HEK293 (cell line): ENCODE data around the gene LRP1B.

ENCODE experiments used
- CTCF ChIA-PET: fragments of 350-600 bp; formaldehyde crosslinking; extraction: SDS; loops from one replicate; lab custom pipeline; 2021; ENCODE audit warnings: antibody characterized with exemption; lab: Yijun Ruan, JAX
- POLR2A ChIA-PET: fragments of 300-600 bp; formaldehyde crosslinking; extraction: SDS; loops from one replicate; lab custom pipeline; 2020; ENCODE audit warnings: antibody characterized with exemption, inconsistent platforms; lab: Yijun Ruan, JAX
- H3K27ac ChIP-seq: fragments of 200-500 bp; sonication (Bioruptor generic); 2 replicates; pipeline ENCODE4 v1.5.1; 2014; ENCODE audit warnings: low read depth, low read length, control low read depth, inconsistent platforms; ENCODE audit errors: extremely low read depth
- H3K36me3 ChIP-seq, 2 experiments: fragments of 200-500 bp in 1 of 2; sonication (Bioruptor generic) in 1 of 2; 1 replicate in 1 of 2; 2 replicates in 1 of 2; pipeline ENCODE4 v1.5.1; 2014 to 2017; ENCODE audit warnings: inconsistent platforms in 2 of 2, low read length in 2 of 2; ENCODE audit not compliant: control insufficient read depth in 2 of 2, insufficient read depth in 1 of 2
- H3K4me1 ChIP-seq: fragments of 200-500 bp; sonication (Bioruptor generic); 2 replicates; pipeline ENCODE4 v1.5.1; 2014; ENCODE audit warnings: mild to moderate bottlenecking, low read length, inconsistent platforms; ENCODE audit not compliant: control insufficient read depth, insufficient read depth
- H3K4me3 ChIP-seq: 2 replicates; pipeline ENCODE4 v1.5.1; 2011; ENCODE audit warnings: low read depth, mild to moderate bottlenecking, control low read depth, low read length, moderate library complexity
- H3K9me3 ChIP-seq: fragments of 200-500 bp; sonication (Bioruptor generic); 2 replicates; pipeline ENCODE4 v1.5.1; 2014; ENCODE audit warnings: low read depth, low read length, inconsistent platforms; ENCODE audit not compliant: control insufficient read depth, insufficient read depth
- HOXA7 ChIP-seq: sonication (generic); formaldehyde crosslinking; IDR thresholded peaks from 2 replicates; pipeline ENCODE4 v1.8.1; 2022; ENCODE audit warnings: missing genetic modification reagents, borderline replicate concordance
- SP7 ChIP-seq: fragments of 450-650 bp; formaldehyde crosslinking; IDR thresholded peaks from 2 replicates; pipeline ENCODE4 v1.5.1; 2016; ENCODE audit warnings: missing biosample characterization, missing genetic modification characterization
- ZFP69B ChIP-seq: fragments of 450-650 bp; formaldehyde crosslinking; IDR thresholded peaks from 2 replicates; pipeline ENCODE4 v1.5.1; 2016; ENCODE audit warnings: missing biosample characterization, missing genetic modification characterization
- ZNF132 ChIP-seq: fragments of 450-650 bp; formaldehyde crosslinking; IDR thresholded peaks from 2 replicates; pipeline ENCODE4 v1.5.1; 2017; ENCODE audit warnings: missing biosample characterization, missing genetic modification characterization, borderline replicate concordance
- ZNF2 ChIP-seq: fragments of 450-650 bp; formaldehyde crosslinking; IDR thresholded peaks from 2 replicates; pipeline ENCODE4 v1.5.1; 2016; ENCODE audit warnings: missing biosample characterization, missing genetic modification characterization
- ZNF514 ChIP-seq: fragments of 450-650 bp; formaldehyde crosslinking; IDR thresholded peaks from 2 replicates; pipeline ENCODE4 v1.5.1; 2016; ENCODE audit warnings: missing biosample characterization, missing genetic modification characterization
- ZNF521 ChIP-seq: fragments of 450-650 bp; formaldehyde crosslinking; IDR thresholded peaks from 2 replicates; pipeline ENCODE4 v1.5.1; 2017; ENCODE audit warnings: missing biosample characterization, mild to moderate bottlenecking, missing genetic modification characterization
- ZNF560 ChIP-seq: fragments of 450-650 bp; formaldehyde crosslinking; IDR thresholded peaks from 2 replicates; pipeline ENCODE4 v1.5.1; 2017; ENCODE audit warnings: missing biosample characterization, missing genetic modification characterization, borderline replicate concordance
- ZNF571 ChIP-seq: fragments of 450-650 bp; formaldehyde crosslinking; IDR thresholded peaks from 2 replicates; pipeline ENCODE4 v1.5.0; 2017; ENCODE audit warnings: missing biosample characterization, missing genetic modification characterization
- ZNF621 ChIP-seq: fragments of 450-650 bp; formaldehyde crosslinking; IDR thresholded peaks from 2 replicates; pipeline ENCODE4 v1.5.1; 2017; ENCODE audit warnings: missing biosample characterization, missing genetic modification characterization
- ZNF76 ChIP-seq: fragments of 450-650 bp; formaldehyde crosslinking; IDR thresholded peaks from 2 replicates; pipeline ENCODE4; 2016; ENCODE audit warnings: low read depth, missing biosample characterization, missing genetic modification characterization, borderline replicate concordance
- TF ChIP-seq, protein P1 (sequence below): fragments of 450-650 bp; formaldehyde crosslinking; IDR thresholded peaks from 2 replicates; pipeline ENCODE4 v1.5.1; 2016; ENCODE audit warnings: missing biosample characterization, missing genetic modification characterization
- TF ChIP-seq, protein P2 (sequence below): fragments of 450-650 bp; formaldehyde crosslinking; IDR thresholded peaks from 2 replicates; pipeline ENCODE4 v1.5.1; 2017; ENCODE audit warnings: missing biosample characterization, missing genetic modification characterization
- TF ChIP-seq, protein P3 (sequence below): fragments of 450-650 bp; formaldehyde crosslinking; IDR thresholded peaks from 2 replicates; pipeline ENCODE4 v1.5.1; 2016; ENCODE audit warnings: missing biosample characterization, missing genetic modification characterization, borderline replicate concordance
- TF ChIP-seq, protein P4 (sequence below): fragments of 450-650 bp; formaldehyde crosslinking; IDR thresholded peaks from 2 replicates; pipeline ENCODE4 v1.5.1; 2016; ENCODE audit warnings: missing biosample characterization, missing genetic modification characterization, low read depth
- TF ChIP-seq, protein P5 (sequence below): fragments of 450-650 bp; formaldehyde crosslinking; IDR thresholded peaks from 2 replicates; pipeline ENCODE4 v1.5.1; 2016; ENCODE audit warnings: missing biosample characterization, missing genetic modification characterization, borderline replicate concordance
- TF ChIP-seq, protein P6 (sequence below): fragments of 450-650 bp; formaldehyde crosslinking; IDR thresholded peaks from 2 replicates; pipeline ENCODE4 v1.5.1; 2016; ENCODE audit warnings: missing biosample characterization, missing genetic modification characterization

The LRP1B gene

DNA sequence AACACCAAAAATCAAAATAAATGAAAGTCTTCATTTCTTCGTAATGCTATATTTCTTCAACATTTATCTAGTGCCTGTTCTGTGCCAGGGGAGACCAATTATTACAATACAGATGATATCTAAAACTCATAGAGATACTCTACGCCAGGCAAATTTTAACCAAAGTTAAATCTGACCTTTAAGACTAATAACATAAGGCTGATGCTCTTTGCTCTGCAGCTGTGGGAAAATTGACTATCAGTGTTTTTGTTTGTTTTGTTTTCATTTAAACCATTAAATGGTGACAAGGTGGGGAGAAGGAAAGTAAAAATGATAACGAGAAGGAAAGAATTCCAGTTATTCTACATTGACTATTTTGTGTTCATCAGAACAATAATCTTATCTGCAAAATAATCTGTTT, 406.4 kb downstream of the LRP1B start (continued):
- TF ChIP-seq, protein P1, sequence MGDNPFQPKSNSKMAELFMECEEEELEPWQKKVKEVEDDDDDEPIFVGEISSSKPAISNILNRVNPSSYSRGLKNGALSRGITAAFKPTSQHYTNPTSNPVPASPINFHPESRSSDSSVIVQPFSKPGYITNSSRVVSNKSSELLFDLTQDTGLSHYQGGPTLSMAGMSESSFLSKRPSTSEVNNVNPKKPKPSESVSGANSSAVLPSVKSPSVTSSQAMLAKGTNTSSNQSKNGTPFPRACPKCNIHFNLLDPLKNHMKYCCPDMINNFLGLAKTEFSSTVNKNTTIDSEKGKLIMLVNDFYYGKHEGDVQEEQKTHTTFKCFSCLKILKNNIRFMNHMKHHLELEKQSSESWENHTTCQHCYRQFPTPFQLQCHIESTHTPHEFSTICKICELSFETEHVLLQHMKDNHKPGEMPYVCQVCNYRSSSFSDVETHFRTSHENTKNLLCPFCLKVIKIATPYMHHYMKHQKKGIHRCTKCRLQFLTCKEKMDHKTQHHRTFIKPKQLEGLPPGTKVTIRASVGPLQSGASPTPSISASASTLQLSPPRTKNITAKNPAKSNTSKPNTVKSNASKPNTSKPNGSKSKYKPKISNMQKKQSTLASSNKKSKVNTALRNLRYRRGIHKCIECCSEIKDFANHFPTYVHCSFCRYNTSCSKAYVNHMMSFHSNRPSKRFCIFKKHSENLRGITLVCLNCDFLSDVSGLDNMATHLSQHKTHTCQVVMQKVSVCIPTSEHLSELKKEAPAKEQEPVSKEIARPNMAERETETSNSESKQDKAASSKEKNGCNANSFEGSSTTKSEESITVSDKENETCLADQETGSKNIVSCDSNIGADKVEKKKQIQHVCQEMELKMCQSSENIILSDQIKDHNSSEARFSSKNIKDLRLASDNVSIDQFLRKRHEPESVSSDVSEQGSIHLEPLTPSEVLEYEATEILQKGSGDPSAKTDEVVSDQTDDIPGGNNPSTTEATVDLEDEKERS (tag by site-specific recombination), result no peak

DNA sequence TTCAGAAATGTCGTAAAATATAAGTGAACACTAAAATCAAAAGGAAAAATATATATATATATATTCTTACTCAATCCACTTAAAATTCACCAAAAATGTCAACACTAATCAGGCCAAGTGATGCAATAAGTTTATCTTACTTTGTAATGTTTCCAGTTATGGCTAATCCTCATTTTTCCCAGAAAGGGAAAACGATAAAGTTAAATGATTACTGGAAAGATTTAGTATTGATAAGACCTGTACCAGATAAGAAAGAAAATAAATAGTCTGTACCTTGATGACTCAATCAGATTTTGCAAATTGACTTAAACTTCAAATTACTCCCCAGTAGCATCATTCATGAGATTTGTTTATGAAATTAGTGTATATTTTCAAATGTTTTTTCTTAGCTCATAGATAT, 407.0 kb downstream of the LRP1B start:
- ChIA-PET POLR2A (no interaction called here), CTCF (no interaction called here)
- H3K27ac ChIP-seq, result no peak overlapping the region
- TF ChIP-seq, protein P2, sequence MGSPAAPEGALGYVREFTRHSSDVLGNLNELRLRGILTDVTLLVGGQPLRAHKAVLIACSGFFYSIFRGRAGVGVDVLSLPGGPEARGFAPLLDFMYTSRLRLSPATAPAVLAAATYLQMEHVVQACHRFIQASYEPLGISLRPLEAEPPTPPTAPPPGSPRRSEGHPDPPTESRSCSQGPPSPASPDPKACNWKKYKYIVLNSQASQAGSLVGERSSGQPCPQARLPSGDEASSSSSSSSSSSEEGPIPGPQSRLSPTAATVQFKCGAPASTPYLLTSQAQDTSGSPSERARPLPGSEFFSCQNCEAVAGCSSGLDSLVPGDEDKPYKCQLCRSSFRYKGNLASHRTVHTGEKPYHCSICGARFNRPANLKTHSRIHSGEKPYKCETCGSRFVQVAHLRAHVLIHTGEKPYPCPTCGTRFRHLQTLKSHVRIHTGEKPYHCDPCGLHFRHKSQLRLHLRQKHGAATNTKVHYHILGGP (tag by site-specific recombination), result no peak
- TF ChIP-seq ZNF132 (tag by site-specific recombination), result no peak
- no peak for TF ChIP-seq ZFP69B (tag by site-specific recombination)
- no peak for TF ChIP-seq ZNF571
- TF ChIP-seq, protein P3, sequence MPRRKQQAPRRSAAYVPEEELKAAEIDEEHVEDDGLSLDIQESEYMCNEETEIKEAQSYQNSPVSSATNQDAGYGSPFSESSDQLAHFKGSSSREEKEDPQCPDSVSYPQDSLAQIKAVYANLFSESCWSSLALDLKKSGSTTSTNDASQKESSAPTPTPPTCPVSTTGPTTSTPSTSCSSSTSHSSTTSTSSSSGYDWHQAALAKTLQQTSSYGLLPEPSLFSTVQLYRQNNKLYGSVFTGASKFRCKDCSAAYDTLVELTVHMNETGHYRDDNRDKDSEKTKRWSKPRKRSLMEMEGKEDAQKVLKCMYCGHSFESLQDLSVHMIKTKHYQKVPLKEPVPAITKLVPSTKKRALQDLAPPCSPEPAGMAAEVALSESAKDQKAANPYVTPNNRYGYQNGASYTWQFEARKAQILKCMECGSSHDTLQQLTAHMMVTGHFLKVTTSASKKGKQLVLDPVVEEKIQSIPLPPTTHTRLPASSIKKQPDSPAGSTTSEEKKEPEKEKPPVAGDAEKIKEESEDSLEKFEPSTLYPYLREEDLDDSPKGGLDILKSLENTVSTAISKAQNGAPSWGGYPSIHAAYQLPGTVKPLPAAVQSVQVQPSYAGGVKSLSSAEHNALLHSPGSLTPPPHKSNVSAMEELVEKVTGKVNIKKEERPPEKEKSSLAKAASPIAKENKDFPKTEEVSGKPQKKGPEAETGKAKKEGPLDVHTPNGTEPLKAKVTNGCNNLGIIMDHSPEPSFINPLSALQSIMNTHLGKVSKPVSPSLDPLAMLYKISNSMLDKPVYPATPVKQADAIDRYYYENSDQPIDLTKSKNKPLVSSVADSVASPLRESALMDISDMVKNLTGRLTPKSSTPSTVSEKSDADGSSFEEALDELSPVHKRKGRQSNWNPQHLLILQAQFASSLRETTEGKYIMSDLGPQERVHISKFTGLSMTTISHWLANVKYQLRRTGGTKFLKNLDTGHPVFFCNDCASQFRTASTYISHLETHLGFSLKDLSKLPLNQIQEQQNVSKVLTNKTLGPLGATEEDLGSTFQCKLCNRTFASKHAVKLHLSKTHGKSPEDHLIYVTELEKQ (tag by site-specific recombination), result no peak
- no peak for TF ChIP-seq ZNF2
- TF ChIP-seq ZNF560 (tag by site-specific recombination), result no peak
- TF ChIP-seq, protein P4, sequence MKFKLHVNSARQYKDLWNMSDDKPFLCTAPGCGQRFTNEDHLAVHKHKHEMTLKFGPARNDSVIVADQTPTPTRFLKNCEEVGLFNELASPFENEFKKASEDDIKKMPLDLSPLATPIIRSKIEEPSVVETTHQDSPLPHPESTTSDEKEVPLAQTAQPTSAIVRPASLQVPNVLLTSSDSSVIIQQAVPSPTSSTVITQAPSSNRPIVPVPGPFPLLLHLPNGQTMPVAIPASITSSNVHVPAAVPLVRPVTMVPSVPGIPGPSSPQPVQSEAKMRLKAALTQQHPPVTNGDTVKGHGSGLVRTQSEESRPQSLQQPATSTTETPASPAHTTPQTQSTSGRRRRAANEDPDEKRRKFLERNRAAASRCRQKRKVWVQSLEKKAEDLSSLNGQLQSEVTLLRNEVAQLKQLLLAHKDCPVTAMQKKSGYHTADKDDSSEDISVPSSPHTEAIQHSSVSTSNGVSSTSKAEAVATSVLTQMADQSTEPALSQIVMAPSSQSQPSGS (tag by site-specific recombination), result no peak
- no peak for TF ChIP-seq ZNF76 (tag by site-specific recombination)
- TF ChIP-seq, protein P5, sequence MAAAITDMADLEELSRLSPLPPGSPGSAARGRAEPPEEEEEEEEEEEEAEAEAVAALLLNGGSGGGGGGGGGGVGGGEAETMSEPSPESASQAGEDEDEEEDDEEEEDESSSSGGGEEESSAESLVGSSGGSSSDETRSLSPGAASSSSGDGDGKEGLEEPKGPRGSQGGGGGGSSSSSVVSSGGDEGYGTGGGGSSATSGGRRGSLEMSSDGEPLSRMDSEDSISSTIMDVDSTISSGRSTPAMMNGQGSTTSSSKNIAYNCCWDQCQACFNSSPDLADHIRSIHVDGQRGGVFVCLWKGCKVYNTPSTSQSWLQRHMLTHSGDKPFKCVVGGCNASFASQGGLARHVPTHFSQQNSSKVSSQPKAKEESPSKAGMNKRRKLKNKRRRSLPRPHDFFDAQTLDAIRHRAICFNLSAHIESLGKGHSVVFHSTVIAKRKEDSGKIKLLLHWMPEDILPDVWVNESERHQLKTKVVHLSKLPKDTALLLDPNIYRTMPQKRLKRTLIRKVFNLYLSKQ (tag by site-specific recombination), result no peak
- TF ChIP-seq ZNF514, result no peak
- TF ChIP-seq ZNF621 (tag by site-specific recombination), result no peak
- TF ChIP-seq, protein P6, sequence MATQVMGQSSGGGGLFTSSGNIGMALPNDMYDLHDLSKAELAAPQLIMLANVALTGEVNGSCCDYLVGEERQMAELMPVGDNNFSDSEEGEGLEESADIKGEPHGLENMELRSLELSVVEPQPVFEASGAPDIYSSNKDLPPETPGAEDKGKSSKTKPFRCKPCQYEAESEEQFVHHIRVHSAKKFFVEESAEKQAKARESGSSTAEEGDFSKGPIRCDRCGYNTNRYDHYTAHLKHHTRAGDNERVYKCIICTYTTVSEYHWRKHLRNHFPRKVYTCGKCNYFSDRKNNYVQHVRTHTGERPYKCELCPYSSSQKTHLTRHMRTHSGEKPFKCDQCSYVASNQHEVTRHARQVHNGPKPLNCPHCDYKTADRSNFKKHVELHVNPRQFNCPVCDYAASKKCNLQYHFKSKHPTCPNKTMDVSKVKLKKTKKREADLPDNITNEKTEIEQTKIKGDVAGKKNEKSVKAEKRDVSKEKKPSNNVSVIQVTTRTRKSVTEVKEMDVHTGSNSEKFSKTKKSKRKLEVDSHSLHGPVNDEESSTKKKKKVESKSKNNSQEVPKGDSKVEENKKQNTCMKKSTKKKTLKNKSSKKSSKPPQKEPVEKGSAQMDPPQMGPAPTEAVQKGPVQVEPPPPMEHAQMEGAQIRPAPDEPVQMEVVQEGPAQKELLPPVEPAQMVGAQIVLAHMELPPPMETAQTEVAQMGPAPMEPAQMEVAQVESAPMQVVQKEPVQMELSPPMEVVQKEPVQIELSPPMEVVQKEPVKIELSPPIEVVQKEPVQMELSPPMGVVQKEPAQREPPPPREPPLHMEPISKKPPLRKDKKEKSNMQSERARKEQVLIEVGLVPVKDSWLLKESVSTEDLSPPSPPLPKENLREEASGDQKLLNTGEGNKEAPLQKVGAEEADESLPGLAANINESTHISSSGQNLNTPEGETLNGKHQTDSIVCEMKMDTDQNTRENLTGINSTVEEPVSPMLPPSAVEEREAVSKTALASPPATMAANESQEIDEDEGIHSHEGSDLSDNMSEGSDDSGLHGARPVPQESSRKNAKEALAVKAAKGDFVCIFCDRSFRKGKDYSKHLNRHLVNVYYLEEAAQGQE (tag by site-specific recombination), result no peak
- no peak for TF ChIP-seq ZNF521 (tag by site-specific recombination)
- no peak for TF ChIP-seq SP7 (tag by site-specific recombination)
- TF ChIP-seq HOXA7 (CRISPR knock-in tag), result no peak

More for the DNA sequence above, 407.0 kb downstream of the LRP1B start:
- Histone ChIP-seq H3K4me1 (no peaks in the 10 kb centered on the region), H3K9me3 (no peaks in the 10 kb centered on the region), H3K36me3 (no peaks in the 10 kb centered on the region), H3K4me3 (no peak overlapping the region)
